Astrocyte (in vitro differentiated cells and primary cell): Measurements from ENCODE around the gene MC2R. TPM values are rescaled to one million over a fixed set of nuclear protein-coding genes. Genes with fewer than 3 reads are reported as not detected.

ENCODE experiments used
- DNase-seq: peaks from one replicate; pipeline ENCODE4 v3.0.0-alpha.2; 2010; ENCODE audit warnings: low read depth
- FAIRE-seq: peaks from 2 replicates; lab custom pipeline; 2011; peaks lifted over from hg19 to GRCh38; lab: Jason Lieb, UNC
- H2AFZ ChIP-seq: 2 replicates; pipeline ENCODE4 v1.6.0; 2012; ENCODE audit warnings: low read depth, low read length, inconsistent platforms
- H3K27ac ChIP-seq: 2 replicates; pipeline ENCODE4 v1.5.1; 2011; ENCODE audit warnings: low read depth, low read length, inconsistent platforms
- H3K27me3 ChIP-seq: 2 replicates; pipeline ENCODE4 v1.6.0; 2011; ENCODE audit warnings: low read length, inconsistent platforms; ENCODE audit not compliant: insufficient read depth
- H3K36me3 ChIP-seq: 2 replicates; pipeline ENCODE4 v1.5.1; 2011; ENCODE audit warnings: low read length, inconsistent platforms; ENCODE audit not compliant: insufficient read depth
- H3K4me1 ChIP-seq: 2 replicates; pipeline ENCODE4 v1.5.1; 2011; ENCODE audit warnings: low read length, inconsistent platforms; ENCODE audit not compliant: insufficient read depth
- H3K4me2 ChIP-seq: 2 replicates; pipeline ENCODE4 v1.6.0; 2012; ENCODE audit warnings: low read length, inconsistent platforms
- H3K4me3 ChIP-seq: 2 replicates; pipeline ENCODE4 v1.5.1; 2011; ENCODE audit warnings: low read depth, mild to moderate bottlenecking, low read length, inconsistent platforms; ENCODE audit not compliant: insufficient read depth
- H3K79me2 ChIP-seq: 2 replicates; pipeline ENCODE4 v1.6.0; 2012; ENCODE audit warnings: mild to moderate bottlenecking, low read length, inconsistent platforms; ENCODE audit not compliant: insufficient read depth
- H3K9ac ChIP-seq: 2 replicates; pipeline ENCODE4 v1.6.0; 2012; ENCODE audit warnings: mild to moderate bottlenecking, low read length, inconsistent platforms
- H3K9me3 ChIP-seq: 2 replicates; pipeline ENCODE4 v1.5.1; 2012; ENCODE audit warnings: low read depth, mild to moderate bottlenecking, low read length, inconsistent platforms; ENCODE audit not compliant: insufficient read depth
- H4K20me1 ChIP-seq: 2 replicates; pipeline ENCODE4 v1.6.0; 2012; ENCODE audit warnings: low read length, inconsistent platforms; ENCODE audit not compliant: insufficient read depth
- H3K27ac Mint-ChIP-seq: one replicate; pipeline ENCODE4 v1.8.0; 2021; ENCODE audit warnings: mild to moderate bottlenecking, mixed read lengths; ENCODE audit not compliant: unreplicated experiment
- H3K27me3 Mint-ChIP-seq: one replicate; pipeline ENCODE4 v1.8.0; 2021; ENCODE audit warnings: low read depth, mixed read lengths; ENCODE audit not compliant: unreplicated experiment
- H3K36me3 Mint-ChIP-seq: one replicate; pipeline ENCODE4 v1.8.0; 2021; ENCODE audit warnings: low read depth, mixed read lengths; ENCODE audit not compliant: unreplicated experiment
- H3K4me1 Mint-ChIP-seq: one replicate; pipeline ENCODE4 v1.8.0; 2021; ENCODE audit warnings: low read depth, mixed read lengths; ENCODE audit not compliant: unreplicated experiment
- H3K4me3 Mint-ChIP-seq: one replicate; pipeline ENCODE4 v1.8.0; 2021; ENCODE audit warnings: mild to moderate bottlenecking, moderate library complexity, mixed read lengths; ENCODE audit not compliant: unreplicated experiment
- H3K9me3 Mint-ChIP-seq: one replicate; pipeline ENCODE4 v1.8.0; 2021; ENCODE audit warnings: mild to moderate bottlenecking, mixed read lengths; ENCODE audit not compliant: unreplicated experiment
- CTCF ChIP-seq: IDR thresholded peaks from 2 replicates; pipeline ENCODE4 v1.5.1; 2011; ENCODE audit warnings: low read depth, mild to moderate bottlenecking, inconsistent platforms, low read length, moderate library complexity; ENCODE audit not compliant: insufficient read depth
- EZH2 ChIP-seq: IDR thresholded peaks from 2 replicates; pipeline ENCODE4 v1.6.1; 2012; ENCODE audit warnings: mild to moderate bottlenecking, low read length, inconsistent platforms; ENCODE audit not compliant: insufficient read depth
- total RNA-seq: library from RNA; stranded (reverse); gene quantifications from 2 replicates; pipeline ENCODE4 v1.2.1, GENCODE V29; 2021

Gene MC2R
- total RNA-seq, 1 donor from 2014 or later, result not detected

DNA sequence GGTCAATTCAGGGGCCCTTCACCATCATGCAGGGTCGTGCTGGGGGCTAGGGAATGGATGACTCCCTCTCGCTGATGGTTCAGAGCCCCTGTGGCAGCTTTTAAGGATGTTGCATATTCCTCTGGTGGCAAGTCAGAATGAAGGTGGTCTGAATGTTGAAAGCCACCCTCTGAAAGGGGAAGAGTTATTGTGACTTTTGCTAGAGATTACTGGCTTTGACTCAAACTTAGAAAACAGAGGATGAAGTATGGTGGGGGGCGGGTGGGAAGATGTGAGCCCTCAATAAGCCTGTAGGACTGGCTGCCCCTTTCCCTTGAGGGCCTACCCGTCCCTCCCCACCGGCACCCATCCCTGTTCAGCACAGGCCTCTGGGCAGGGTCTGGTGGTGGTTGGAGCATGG, 23.2 kb downstream of the MC2R start:
- no peak overlapping the region for H3K4me3 ChIP-seq
- no peak overlapping the region for H2AFZ ChIP-seq
- no peaks in the 10 kb centered on the region for H3K36me3 Mint-ChIP-seq
- H3K27ac ChIP-seq, result no peak overlapping the region
- FAIRE-seq (no peak), DNase-seq (no peak)
- no peaks in the 10 kb centered on the region for H3K27me3 ChIP-seq
- H3K4me1 ChIP-seq, result no peaks in the 10 kb centered on the region
- H3K9ac ChIP-seq, result no peak overlapping the region
- H3K79me2 ChIP-seq, result no peaks in the 10 kb centered on the region
- H4K20me1 ChIP-seq, result no peaks in the 10 kb centered on the region
- no peaks in the 10 kb centered on the region for H3K36me3 ChIP-seq
- H3K4me2 ChIP-seq, result no peak overlapping the region
- no peak overlapping the region for H3K4me3 Mint-ChIP-seq
- no peaks in the 10 kb centered on the region for H3K9me3 Mint-ChIP-seq
- peaks cover 5% of the 10 kb centered on the region for H3K9me3 ChIP-seq
- peaks cover 10% of the 10 kb centered on the region for H3K4me1 Mint-ChIP-seq
- TF ChIP-seq CTCF (no peak), EZH2 (no peak)
- H3K27ac Mint-ChIP-seq, result no peak overlapping the region
- H3K27me3 Mint-ChIP-seq, result peaks cover 2% of the 10 kb centered on the region

DNA sequence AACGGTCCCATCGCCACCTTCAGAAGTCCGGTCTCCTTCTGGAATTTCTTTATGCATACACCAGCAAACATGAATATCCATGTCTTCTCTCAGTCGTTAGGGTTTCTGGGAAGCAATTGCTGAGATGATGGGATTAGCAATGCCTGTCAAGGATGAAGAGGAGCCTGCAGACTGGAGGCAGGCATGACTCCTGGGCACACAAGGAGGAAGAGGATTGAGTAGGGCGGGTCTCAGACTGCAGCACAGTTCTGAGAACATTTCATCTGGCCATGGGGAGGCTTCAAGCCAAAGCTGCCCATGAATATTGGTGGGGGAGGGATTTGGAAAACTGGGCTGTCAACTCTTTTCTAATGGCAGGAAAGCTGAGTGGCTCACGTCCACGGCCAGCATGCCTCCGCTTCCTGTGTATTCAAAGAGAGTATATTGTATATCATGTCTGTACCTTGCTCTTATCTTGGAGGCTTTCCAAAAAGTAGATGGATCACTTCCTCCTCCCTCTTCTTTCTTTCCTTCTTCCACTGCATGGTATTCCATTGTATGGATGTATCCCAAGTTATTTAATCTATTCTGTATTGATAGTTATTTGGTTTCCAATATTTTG, 24.5 kb downstream of the MC2R start:
- Histone ChIP-seq H3K4me3 (no peak overlapping the region), H3K27ac (no peak overlapping the region), H4K20me1 (no peaks in the 10 kb centered on the region), H2AFZ (no peak overlapping the region), H3K4me2 (no peak overlapping the region), H3K79me2 (no peaks in the 10 kb centered on the region), H3K4me1 (no peaks in the 10 kb centered on the region), H3K9me3 (peaks cover 5% of the 10 kb centered on the region), H3K9ac (no peak overlapping the region), H3K27me3 (no peaks in the 10 kb centered on the region), H3K36me3 (no peaks in the 10 kb centered on the region)
- DNase-seq, result no peak
- Mint-ChIP-seq H3K4me1 (peaks cover 10% of the 10 kb centered on the region), H3K27me3 (peaks cover 7% of the 10 kb centered on the region), H3K36me3 (no peaks in the 10 kb centered on the region), H3K9me3 (no peaks in the 10 kb centered on the region), H3K4me3 (no peak overlapping the region), H3K27ac (no peak overlapping the region)
- FAIRE-seq, result no peak
- TF ChIP-seq EZH2 (no peak), CTCF (no peak)

DNA sequence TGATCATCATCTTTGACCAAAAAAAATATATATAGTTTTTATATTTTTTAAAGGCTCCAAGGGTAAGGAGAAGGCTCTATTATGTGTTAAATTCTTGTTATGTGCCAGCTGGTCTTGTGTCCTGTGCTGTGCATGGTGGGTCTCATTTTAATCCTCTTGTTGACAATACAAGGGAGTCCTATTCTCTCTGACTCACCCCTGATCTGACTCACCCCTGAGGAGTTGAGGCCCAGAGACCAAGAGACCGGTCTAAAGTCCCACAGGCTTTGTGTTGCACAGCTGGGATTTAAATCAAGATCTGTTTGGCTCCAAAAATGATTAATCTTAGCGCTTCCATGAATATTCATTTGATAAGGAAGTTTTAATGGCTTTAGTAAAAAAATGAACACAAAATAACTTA, 25.7 kb downstream of the MC2R start:
- Histone ChIP-seq H2AFZ (no peak overlapping the region), H3K4me1 (no peaks in the 10 kb centered on the region), H3K9me3 (peaks cover 5% of the 10 kb centered on the region), H3K4me3 (no peak overlapping the region), H4K20me1 (no peaks in the 10 kb centered on the region), H3K27me3 (no peaks in the 10 kb centered on the region), H3K27ac (no peak overlapping the region), H3K36me3 (no peaks in the 10 kb centered on the region), H3K9ac (no peak overlapping the region), H3K79me2 (no peaks in the 10 kb centered on the region), H3K4me2 (no peak overlapping the region)
- peaks cover 1% of the 10 kb centered on the region for H3K9me3 Mint-ChIP-seq
- peaks cover 10% of the 10 kb centered on the region for H3K4me1 Mint-ChIP-seq
- H3K27me3 Mint-ChIP-seq, result peaks cover 5% of the 10 kb centered on the region
- DNase-seq (peak; percentile 32), FAIRE-seq (no peak)
- H3K4me3 Mint-ChIP-seq, result no peak overlapping the region
- TF ChIP-seq CTCF, result no peak
- TF ChIP-seq EZH2, result no peak
- no peaks in the 10 kb centered on the region for H3K36me3 Mint-ChIP-seq
- H3K27ac Mint-ChIP-seq, result no peak overlapping the region
